Esophagus muscularis mucosa (tissue), 4 donors: ENCODE data around the gene GALM. TPM values are rescaled to one million over a fixed set of nuclear protein-coding genes. Genes with fewer than 3 reads are reported as not detected.

ENCODE experiments used
- DNase-seq: peaks from one replicate; pipeline ENCODE4 v3.0.0-alpha.2; 2017; ENCODE audit errors: extremely low spot score
- H3K27ac ChIP-seq, 4 donors: fragments of 200-600 bp; sonication (generic); replicated peaks in 1 of 4; 1 replicate in 3 of 4; 2 replicates in 1 of 4; pipeline ENCODE4 v1.5.1; 2016 to 2019; ENCODE audit warnings: mild to moderate bottlenecking in 1 of 4
- H3K27me3 ChIP-seq, 4 donors: fragments of 200-600 bp; sonication (generic); one replicate each; pipeline versions ENCODE4 v1.5.1 to v1.6.0; 2016 to 2019
- H3K36me3 ChIP-seq, 4 donors: fragments of 200-600 bp; sonication (generic); one replicate each; pipeline ENCODE4 v1.5.1; 2016 to 2019
- H3K4me1 ChIP-seq, 4 donors: fragments of 200-600 bp; sonication (generic); one replicate each; pipeline ENCODE4 v1.5.1; 2016 to 2019
- H3K4me3 ChIP-seq, 4 donors: fragments of 200-600 bp; sonication (generic); 1 replicate in 2 of 4; 2 replicates in 2 of 4; pipeline ENCODE4 v1.5.1; 2016 to 2019; ENCODE audit warnings: mild to moderate bottlenecking in 4 of 4, moderate library complexity in 1 of 4
- H3K9me3 ChIP-seq, 4 donors: fragments of 200-600 bp; sonication (generic); 1 replicate in 3 of 4; 2 replicates in 1 of 4; pipeline ENCODE4 v1.5.1; 2016 to 2019
- CTCF ChIP-seq, 3 experiments: fragments of 200-600 bp in 2 of 3; fragments of 450-650 bp in 1 of 3; sonication (generic) in 2 of 3; IDR thresholded peaks; one replicate each; pipeline ENCODE4 v1.5.1; 2017 to 2019; ENCODE audit warnings: antibody characterized with exemption in 3 of 3, mild to moderate bottlenecking in 2 of 3, moderate library complexity in 1 of 3
- EP300 ChIP-seq: sonication (generic); formaldehyde crosslinking; IDR thresholded peaks from one replicate; pipeline ENCODE4 v1.6.1; 2017; ENCODE audit warnings: antibody characterized with exemption
- POLR2A ChIP-seq: fragments of 450-650 bp; IDR thresholded peaks from one replicate; pipeline ENCODE4 v1.6.1; 2017; ENCODE audit warnings: antibody characterized with exemption, moderate library complexity, mild to moderate bottlenecking, low read depth
- POLR2AphosphoS5 ChIP-seq, 2 donors: sonication (generic); formaldehyde crosslinking; IDR thresholded peaks; one replicate each; pipeline ENCODE4 v1.6.1; 2017; ENCODE audit warnings: antibody characterized with exemption in 2 of 2
- WGBS: methylation state at CpG from one replicate; pipeline ENCODE4 v1.1.5; 2018; 5-methylcytosine and 5-hydroxymethylcytosine counted together
- intact Hi-C: fragments of 100-400 bp; cut with DNase I; formaldehyde crosslinking; loops from one replicate; pipeline ENCODE4 v1.15.1; 2023
- total RNA-seq, 4 donors: library from RNA; depleted of rRNA; stranded (reverse); fragments of >200 nt; gene quantifications; one replicate each; pipeline versions ENCODE4 v1.1.0 to v1.2.1, GENCODE V29; 2016

Gene GALM
- total RNA-seq, 4 donors from 2014 or later, result 8.3 to 14.6 (median 11.6) TPM

- Histone ChIP-seq H3K27ac (peak overlapping the region; percentile 65 to 75 (median 72)), H3K27me3 (no peaks in the 10 kb centered on the region), H3K9me3 (no peaks in the 10 kb centered on the region), H3K36me3 (no peaks in the 10 kb centered on the region), H3K4me1 (peaks cover 30 to 34% (median 31%) of the 10 kb centered on the region in 4 donors), H3K4me3 (no peak overlapping the region)
- WGBS, result 89% methylated on average over 12 of the region's 12 CpGs
- intact Hi-C loops, result loop anchor here (5.0 kb wide), 1 partner anchor 117 kb away; the partner anchor contains the start of gene HNRNPLL
- DNase-seq, result no peak
- TF ChIP-seq POLR2A (no peak), EP300 (no peak), POLR2AphosphoS5 (IDR thresholded peaks at IDR 0.05) (no peak), CTCF (IDR thresholded peaks at IDR 0.05) (no peak)
Measured at GRCh38 chr2:38719706-38720105, 53.8 kb downstream of the GALM start.

- no peaks in the 10 kb centered on the region for H3K9me3 ChIP-seq
- no peak overlapping the region for H3K4me3 ChIP-seq
- 15% methylated on average over 4 of the region's 4 CpGs for WGBS
- no peaks in the 10 kb centered on the region for H3K27me3 ChIP-seq
- no peaks in the 10 kb centered on the region for H3K36me3 ChIP-seq
- peak overlapping the region; percentile 65 to 75 (median 72) for H3K27ac ChIP-seq
- intact Hi-C loops, result loop anchor here (5.0 kb wide), 1 partner anchor 118 kb away; the partner anchor contains the start of gene HNRNPLL
- H3K4me1 ChIP-seq, result peaks cover 30 to 34% (median 31%) of the 10 kb centered on the region in 4 donors
- TF ChIP-seq EP300, result peak; percentile 56
- TF ChIP-seq POLR2AphosphoS5 (IDR thresholded peaks at IDR 0.05), result peak; percentile 77 to 92
- no peak for TF ChIP-seq POLR2A
- DNase-seq, result peak; percentile 95
Measured at GRCh38 chr2:38720613-38721241, 54.8 kb downstream of the GALM start.

- Histone ChIP-seq H3K4me1 (peaks cover 30 to 34% (median 31%) of the 10 kb centered on the region in 4 donors), H3K27ac (peak overlapping the region in 1 of 4 donors; percentile 38), H3K4me3 (no peak overlapping the region), H3K9me3 (no peaks in the 10 kb centered on the region), H3K27me3 (no peaks in the 10 kb centered on the region), H3K36me3 (no peaks in the 10 kb centered on the region)
- intact Hi-C loops, result loop anchor here (5.0 kb wide), 1 partner anchor 120 kb away; the partner anchor contains the start of gene HNRNPLL
- TF ChIP-seq EP300 (no peak), POLR2AphosphoS5 (IDR thresholded peaks at IDR 0.05) (no peak), POLR2A (no peak), CTCF (IDR thresholded peaks at IDR 0.05) (no peak)
- no peak for DNase-seq
- 76% methylated on average over 9 of the region's 9 CpGs for WGBS
Measured at GRCh38 chr2:38722271-38723061, 56.6 kb downstream of the GALM start.

GRCh38 chr2:38723173-38723572, 57.3 kb downstream of the GALM start:
- WGBS, result 89% methylated on average over 7 of the region's 7 CpGs

More at GRCh38 chr2:38723173-38723572, 57.3 kb downstream of the GALM start:
- peaks cover 30 to 34% (median 31%) of the 10 kb centered on the region in 4 donors for H3K4me1 ChIP-seq
- no peaks in the 10 kb centered on the region for H3K9me3 ChIP-seq
- no peak for DNase-seq
- intact Hi-C loops, result loop anchor here (5.0 kb wide), 1 partner anchor 121 kb away; the partner anchor contains the start of gene HNRNPLL
- H3K27me3 ChIP-seq, result no peaks in the 10 kb centered on the region
- no peak overlapping the region for H3K27ac ChIP-seq
- TF ChIP-seq EP300 (no peak), POLR2AphosphoS5 (IDR thresholded peaks at IDR 0.05) (no peak), POLR2A (no peak), CTCF (IDR thresholded peaks at IDR 0.05) (no peak)
- no peaks in the 10 kb centered on the region for H3K36me3 ChIP-seq
- H3K4me3 ChIP-seq, result no peak overlapping the region
